ENCODE measurements around the gene NOLC1. TPM values are rescaled to one million over a fixed set of nuclear protein-coding genes. Genes with fewer than 3 reads are reported as not detected.
A peak's percentile ranks its signal among the peaks of the same experiment; 100 is the strongest.

NOLC1 gene
- total and polyA plus RNA-seq, 2 of the 13 experiments (the other 11 are each of a cell fraction or from before 2014, with no cell fraction given), result 50.6 to 81.0 TPM

- 0 out of 2 replicates have a peak, but pooled peaks have one; percentile 23 for TF ChIP-seq ZFP82 (CRISPR knock-in tag; IDR thresholded peaks at IDR 0.05; ENCODE audit: borderline replicate concordance)
- TF ChIP-seq SETDB1 (CRISPR knock-in tag; IDR thresholded peaks at IDR 0.05; ENCODE audit: borderline replicate concordance), result no peak
- TF ChIP-seq, protein P1, sequence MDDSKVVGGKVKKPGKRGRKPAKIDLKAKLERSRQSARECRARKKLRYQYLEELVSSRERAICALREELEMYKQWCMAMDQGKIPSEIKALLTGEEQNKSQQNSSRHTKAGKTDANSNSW (CRISPR knock-in tag; IDR thresholded peaks at IDR 0.05; ENCODE audit: borderline replicate concordance), result no peak; the same call in 1 of the 2 replicates
- TF ChIP-seq, protein P2, sequence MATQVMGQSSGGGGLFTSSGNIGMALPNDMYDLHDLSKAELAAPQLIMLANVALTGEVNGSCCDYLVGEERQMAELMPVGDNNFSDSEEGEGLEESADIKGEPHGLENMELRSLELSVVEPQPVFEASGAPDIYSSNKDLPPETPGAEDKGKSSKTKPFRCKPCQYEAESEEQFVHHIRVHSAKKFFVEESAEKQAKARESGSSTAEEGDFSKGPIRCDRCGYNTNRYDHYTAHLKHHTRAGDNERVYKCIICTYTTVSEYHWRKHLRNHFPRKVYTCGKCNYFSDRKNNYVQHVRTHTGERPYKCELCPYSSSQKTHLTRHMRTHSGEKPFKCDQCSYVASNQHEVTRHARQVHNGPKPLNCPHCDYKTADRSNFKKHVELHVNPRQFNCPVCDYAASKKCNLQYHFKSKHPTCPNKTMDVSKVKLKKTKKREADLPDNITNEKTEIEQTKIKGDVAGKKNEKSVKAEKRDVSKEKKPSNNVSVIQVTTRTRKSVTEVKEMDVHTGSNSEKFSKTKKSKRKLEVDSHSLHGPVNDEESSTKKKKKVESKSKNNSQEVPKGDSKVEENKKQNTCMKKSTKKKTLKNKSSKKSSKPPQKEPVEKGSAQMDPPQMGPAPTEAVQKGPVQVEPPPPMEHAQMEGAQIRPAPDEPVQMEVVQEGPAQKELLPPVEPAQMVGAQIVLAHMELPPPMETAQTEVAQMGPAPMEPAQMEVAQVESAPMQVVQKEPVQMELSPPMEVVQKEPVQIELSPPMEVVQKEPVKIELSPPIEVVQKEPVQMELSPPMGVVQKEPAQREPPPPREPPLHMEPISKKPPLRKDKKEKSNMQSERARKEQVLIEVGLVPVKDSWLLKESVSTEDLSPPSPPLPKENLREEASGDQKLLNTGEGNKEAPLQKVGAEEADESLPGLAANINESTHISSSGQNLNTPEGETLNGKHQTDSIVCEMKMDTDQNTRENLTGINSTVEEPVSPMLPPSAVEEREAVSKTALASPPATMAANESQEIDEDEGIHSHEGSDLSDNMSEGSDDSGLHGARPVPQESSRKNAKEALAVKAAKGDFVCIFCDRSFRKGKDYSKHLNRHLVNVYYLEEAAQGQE (IDR thresholded peaks at IDR 0.05; ENCODE audit: borderline replicate concordance in 1 of 2, low read depth in 1 of 2, low read length in 2 of 2), result no peak; a peak in 1 of 4 replicates
- TF ChIP-seq, protein P3, sequence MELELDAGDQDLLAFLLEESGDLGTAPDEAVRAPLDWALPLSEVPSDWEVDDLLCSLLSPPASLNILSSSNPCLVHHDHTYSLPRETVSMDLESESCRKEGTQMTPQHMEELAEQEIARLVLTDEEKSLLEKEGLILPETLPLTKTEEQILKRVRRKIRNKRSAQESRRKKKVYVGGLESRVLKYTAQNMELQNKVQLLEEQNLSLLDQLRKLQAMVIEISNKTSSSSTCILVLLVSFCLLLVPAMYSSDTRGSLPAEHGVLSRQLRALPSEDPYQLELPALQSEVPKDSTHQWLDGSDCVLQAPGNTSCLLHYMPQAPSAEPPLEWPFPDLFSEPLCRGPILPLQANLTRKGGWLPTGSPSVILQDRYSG (CRISPR knock-in tag; IDR thresholded peaks at IDR 0.05), result peak; percentile 61; the same call in 1 of the 2 replicates
- TF ChIP-seq SOX6 (IDR thresholded peaks at IDR 0.05), result no peak
- no peak for TF ChIP-seq SOX6 (CRISPR knock-in tag; IDR thresholded peaks at IDR 0.05)
- TF ChIP-seq NFYB (CRISPR knock-in tag; IDR thresholded peaks at IDR 0.05), result no peak
- no peak for TF ChIP-seq ZNF597 (CRISPR knock-in tag; IDR thresholded peaks at IDR 0.05)
- no peak for TF ChIP-seq ZSCAN20 (CRISPR knock-in tag; IDR thresholded peaks at IDR 0.05; ENCODE audit: borderline replicate concordance)
- no peak for TF ChIP-seq NFE2L1 (CRISPR knock-in tag; IDR thresholded peaks at IDR 0.05; ENCODE audit: borderline replicate concordance)
- TF ChIP-seq MIXL1 (CRISPR knock-in tag; IDR thresholded peaks at IDR 0.05), result no peak
- TF ChIP-seq REPIN1 (CRISPR knock-in tag; IDR thresholded peaks at IDR 0.05; ENCODE audit: borderline replicate concordance, low read depth), result 0 out of 2 replicates have a peak, but pooled peaks have one; percentile 28
- no peak for TF ChIP-seq BCLAF1 (IDR thresholded peaks at IDR 0.05)
- no peak for TF ChIP-seq CCDC6 (CRISPR knock-in tag; IDR thresholded peaks at IDR 0.05)
- TF ChIP-seq, protein P4, sequence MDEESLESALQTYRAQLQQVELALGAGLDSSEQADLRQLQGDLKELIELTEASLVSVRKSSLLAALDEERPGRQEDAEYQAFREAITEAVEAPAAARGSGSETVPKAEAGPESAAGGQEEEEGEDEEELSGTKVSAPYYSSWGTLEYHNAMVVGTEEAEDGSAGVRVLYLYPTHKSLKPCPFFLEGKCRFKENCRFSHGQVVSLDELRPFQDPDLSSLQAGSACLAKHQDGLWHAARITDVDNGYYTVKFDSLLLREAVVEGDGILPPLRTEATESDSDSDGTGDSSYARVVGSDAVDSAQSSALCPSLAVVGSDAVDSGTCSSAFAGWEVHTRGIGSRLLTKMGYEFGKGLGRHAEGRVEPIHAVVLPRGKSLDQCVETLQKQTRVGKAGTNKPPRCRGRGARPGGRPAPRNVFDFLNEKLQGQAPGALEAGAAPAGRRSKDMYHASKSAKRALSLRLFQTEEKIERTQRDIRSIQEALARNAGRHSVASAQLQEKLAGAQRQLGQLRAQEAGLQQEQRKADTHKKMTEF (CRISPR knock-in tag; IDR thresholded peaks at IDR 0.05), result 0 out of 2 replicates have a peak, but pooled peaks have one; percentile 6
- TF ChIP-seq SNAPC2 (CRISPR knock-in tag; IDR thresholded peaks at IDR 0.05), result no peak
- TF ChIP-seq ZNF570 (CRISPR knock-in tag; IDR thresholded peaks at IDR 0.05; ENCODE audit: borderline replicate concordance), result no peak
Observed at GRCh38 chr10:102133373-102134195, 18.6 kb upstream of the NOLC1 start (continued).

All from HepG2 (cell line).